Neural cell (in vitro differentiated cells): Measurements from ENCODE around the gene DONSON. TPM values are rescaled to one million over a fixed set of nuclear protein-coding genes. Genes with fewer than 3 reads are reported as not detected.

ENCODE experiments used
- H2AFZ ChIP-seq: fragments of 200-600, 300-800 bp; sonication (generic), shearing (Covaris generic); 2 replicates; pipeline ENCODE4 v1.6.0; 2014; ENCODE audit warnings: low read depth, mild to moderate bottlenecking, antibody characterized with exemption, low read length, moderate library complexity
- H3F3A ChIP-seq: fragments of 200-600 bp; shearing (Covaris generic); 2 replicates; pipeline ENCODE4 v1.6.1; 2016; ENCODE audit warnings: mild to moderate bottlenecking, moderate library complexity, mixed read lengths, antibody characterized with exemption, low read length; ENCODE audit not compliant: insufficient read depth, poor library complexity, severe bottlenecking
- H3K27ac ChIP-seq: fragments of 200-600, 300-800 bp; sonication (generic), shearing (Covaris generic); 2 replicates; pipeline ENCODE4 v1.5.1; 2014; ENCODE audit warnings: mild to moderate bottlenecking, low read length, moderate library complexity
- H3K27me3 ChIP-seq: fragments of 300-800, 200-600 bp; sonication (generic), shearing (Covaris generic); 2 replicates; pipeline ENCODE4 v1.6.0; 2014; ENCODE audit warnings: mild to moderate bottlenecking, low read depth, low read length, moderate library complexity; ENCODE audit not compliant: insufficient read depth
- H3K36me3 ChIP-seq: fragments of 300-800, 200-600 bp; sonication (generic), shearing (Covaris generic); 2 replicates; pipeline ENCODE4 v1.5.1; 2014; ENCODE audit warnings: mild to moderate bottlenecking, antibody characterized with exemption, low read length, moderate library complexity; ENCODE audit not compliant: insufficient read depth
- H3K4me2 ChIP-seq: fragments of 300-800, 200-600 bp; sonication (generic), shearing (Covaris generic); 2 replicates; pipeline ENCODE4 v1.6.0; 2014; ENCODE audit warnings: mild to moderate bottlenecking, low read length
- H3K4me3 ChIP-seq: fragments of 300-800, 200-600 bp; sonication (generic), shearing (Covaris generic); 2 replicates; pipeline ENCODE4 v1.5.1; 2014; ENCODE audit warnings: mild to moderate bottlenecking, low read length, moderate library complexity
- H3K79me2 ChIP-seq: fragments of 200-600 bp; shearing (Covaris generic); replicated peaks from 2 replicates; pipeline ENCODE4 v1.6.0; 2014; ENCODE audit warnings: mild to moderate bottlenecking, low read length, moderate library complexity; ENCODE audit not compliant: insufficient read depth
- H3K9ac ChIP-seq: fragments of 300-800, 200-600 bp; sonication (generic), shearing (Covaris generic); 2 replicates; pipeline ENCODE4 v1.6.1; 2016; ENCODE audit warnings: mild to moderate bottlenecking, low read length, mixed read lengths
- H3K9me2 ChIP-seq: fragments of 200-600 bp; shearing (Covaris generic); 2 replicates; pipeline ENCODE4 v1.6.1; 2016; ENCODE audit warnings: mild to moderate bottlenecking, low read length, mixed read lengths; ENCODE audit not compliant: insufficient read depth
- H3K9me3 ChIP-seq: fragments of 200-600, 300-800 bp; sonication (generic), shearing (Covaris generic); 2 replicates; pipeline ENCODE4 v1.6.1; 2016; ENCODE audit warnings: mild to moderate bottlenecking, mixed run types, low read length, moderate library complexity, mixed read lengths
- H4K20me1 ChIP-seq: fragments of 200-600 bp; shearing (Covaris generic); 2 replicates; pipeline ENCODE4 v1.6.1; 2016; ENCODE audit warnings: mild to moderate bottlenecking, mixed run types; ENCODE audit not compliant: insufficient read depth
- CTCF ChIP-seq: fragments of 450-650 bp; IDR thresholded peaks from 2 replicates; pipeline ENCODE4 v1.5.1; 2014; ENCODE audit warnings: antibody characterized with exemption, mild to moderate bottlenecking, moderate library complexity; ENCODE audit not compliant: poor library complexity, severe bottlenecking
- EP300 ChIP-seq: fragments of 450-650 bp; conservative IDR thresholded peaks from 2 replicates; pipeline ENCODE4 v1.6.1; 2014; ENCODE audit warnings: antibody characterized with exemption, mild to moderate bottlenecking, moderate library complexity; ENCODE audit not compliant: poor library complexity, severe bottlenecking
- EZH2 ChIP-seq: fragments of 200-600, 300-800 bp; shearing (Covaris generic), sonication (generic); IDR thresholded peaks from 2 replicates; pipeline ENCODE4 v1.6.1; 2014; ENCODE audit warnings: antibody characterized with exemption, low read length, borderline replicate concordance, mild to moderate bottlenecking; ENCODE audit not compliant: insufficient read depth, poor library complexity, severe bottlenecking
- MXI1 ChIP-seq: fragments of 450-650 bp; conservative IDR thresholded peaks from 2 replicates; pipeline ENCODE4 v1.6.1; 2014; ENCODE audit warnings: antibody characterized with exemption, mild to moderate bottlenecking; ENCODE audit not compliant: poor library complexity, severe bottlenecking
- POLR2AphosphoS5 ChIP-seq: IDR thresholded peaks from 2 replicates; pipeline ENCODE4 v1.6.1; 2012
- RAD21 ChIP-seq: fragments of 450-650 bp; conservative IDR thresholded peaks from 2 replicates; pipeline ENCODE4 v1.6.1; 2014; ENCODE audit warnings: antibody characterized with exemption, mild to moderate bottlenecking, moderate library complexity
- REST ChIP-seq: IDR thresholded peaks from 2 replicates; pipeline ENCODE4 v1.6.1; 2012; ENCODE audit warnings: borderline replicate concordance
- SMC3 ChIP-seq: fragments of 450-650 bp; conservative IDR thresholded peaks from 2 replicates; pipeline ENCODE4 v1.6.1; 2014; ENCODE audit warnings: antibody characterized with exemption, mild to moderate bottlenecking, moderate library complexity; ENCODE audit not compliant: poor library complexity
- TAF1 ChIP-seq: IDR thresholded peaks from 2 replicates; pipeline ENCODE4 v1.6.1; 2012; ENCODE audit warnings: low read depth
- polyA plus RNA-seq: library from polyadenylated mRNA; depleted of rRNA; stranded (reverse); fragments of >200 nt; gene quantifications from 2 replicates; pipeline ENCODE4 v1.2.3, GENCODE V29; 2014

The DONSON gene
- polyA plus RNA-seq, 1 donor from 2014 or later = 46.2 TPM

- Histone ChIP-seq H4K20me1 (peaks cover 6% of the 10 kb centered on the region), H3K9ac (peak overlapping the region; percentile 96), H3K9me2 (no peaks in the 10 kb centered on the region), H3K79me2 (peaks cover 77% of the 10 kb centered on the region), H3K36me3 (peaks cover 3% of the 10 kb centered on the region), H2AFZ (no peak overlapping the region), H3K4me3 (peak overlapping the region; percentile 72), H3F3A (no peaks in the 10 kb centered on the region), H3K27me3 (no peaks in the 10 kb centered on the region), H3K27ac (peak overlapping the region; percentile 7), H3K9me3 (no peaks in the 10 kb centered on the region), H3K4me2 (peak overlapping the region; percentile 55)
- TF ChIP-seq CTCF (no peak), RAD21 (no peak), TAF1 (no peak), MXI1 (no peak), EP300 (no peak), SMC3 (no peak), EZH2 (no peak), POLR2AphosphoS5 (no peak), REST (no peak)
These were observed 43.9 kb downstream of the DONSON start for GRCh38 chr21:33544451-33545195.

GRCh38 chr21:33543505-33544129 is 44.9 kb downstream of the DONSON start:
- H2AFZ ChIP-seq = peak overlapping the region; percentile 62

More at GRCh38 chr21:33543505-33544129, 44.9 kb downstream of the DONSON start:
- Histone ChIP-seq H3K79me2 (peaks cover 76% of the 10 kb centered on the region), H3K9ac (peak overlapping the region; percentile 96), H3K9me2 (no peaks in the 10 kb centered on the region), H3F3A (no peaks in the 10 kb centered on the region), H3K27ac (peak overlapping the region; percentile 99), H4K20me1 (peaks cover 6% of the 10 kb centered on the region), H3K4me3 (peak overlapping the region; percentile 72), H3K9me3 (no peaks in the 10 kb centered on the region), H3K36me3 (no peaks in the 10 kb centered on the region), H3K4me2 (peak overlapping the region; percentile 55), H3K27me3 (no peaks in the 10 kb centered on the region)
- TF ChIP-seq POLR2AphosphoS5 (no peak), TAF1 (no peak), CTCF (no peak), REST (no peak), MXI1 (no peak), EP300 (no peak), RAD21 (no peak), SMC3 (no peak), EZH2 (no peak)
